HCT116 (cell line): ENCODE data around the gene CCNA2. TPM values are rescaled to one million over a fixed set of nuclear protein-coding genes. Genes with fewer than 3 reads are reported as not detected.

Experiments
- ATAC-seq: fragments of 200-7000 bp; cut with Tn5 transposase; 2 replicates; pipeline ENCODE4 v1.9.1; 2020; ENCODE audit warnings: mild to moderate bottlenecking, moderate library complexity
- BruUV-seq: library from RNA; stranded (reverse); fragments of 400-500 nt; replicated peaks from 2 replicates; lab custom pipeline; 2021; lab: Mats Ljungman, UMichigan
- CTCF ChIA-PET: fragments of 300-600 bp; sonication (Branson Sonifier 250); formaldehyde crosslinking; loops from one replicate; lab custom pipeline; 2021; ENCODE audit warnings: antibody characterized with exemption; lab: Charles Lee
- POLR2A ChIA-PET: fragments of 300-600, 350-600 bp; sonication (Branson Sonifier 250); formaldehyde crosslinking; loops from one replicate; lab custom pipeline; 2021; ENCODE audit warnings: antibody characterized with exemption; lab: Charles Lee
- RAD21 ChIA-PET, 2 experiments: fragments of 300-600 bp; sonication (Branson Sonifier 250); formaldehyde crosslinking; loops; one replicate each; lab custom pipeline; 2023; ENCODE audit warnings: low total read pairs in 2 of 2; ENCODE audit not compliant: uncharacterized antibody in 2 of 2, unreplicated experiment in 2 of 2, low non-redundant PET in 1 of 2; lab: Charles Lee
- DNase-seq: peaks from one replicate; pipeline ENCODE4 v3.0.0-alpha.2; 2010; ENCODE audit warnings: low read depth, low spot score
- H2AFZ ChIP-seq: fragments of 200-600 bp; shearing (Covaris generic), sonication (generic); 2 replicates; pipeline ENCODE4 v1.6.1; 2017; ENCODE audit warnings: low read depth, mixed run types, mixed read lengths, antibody characterized with exemption, low read length; ENCODE audit not compliant: poor library complexity, severe bottlenecking
- H3K27ac ChIP-seq: 2 replicates; pipeline ENCODE4 v1.5.1; 2012; ENCODE audit warnings: low read depth, low read length
- H3K27me3 ChIP-seq: fragments of 200-600 bp; sonication (generic); 2 replicates; pipeline ENCODE4 v1.6.1; 2016; ENCODE audit warnings: mixed run types, low read length, mixed read lengths; ENCODE audit not compliant: insufficient read depth
- H3K36me3 ChIP-seq, 2 experiments: fragments of 200-500 bp in 1 of 2; fragments of 200-600 bp in 1 of 2; sonication (Bioruptor generic) in 1 of 2; sonication (generic) in 1 of 2; 2 replicates each; pipeline versions ENCODE4 v1.5.1 to v1.6.1; 2014 to 2016; ENCODE audit warnings: low read length in 2 of 2, inconsistent platforms in 1 of 2, mixed read lengths in 1 of 2, mixed run types in 1 of 2; ENCODE audit not compliant: insufficient read depth in 2 of 2, control insufficient read depth in 1 of 2
- H3K4me1 ChIP-seq, 2 experiments: fragments of 200-600 bp in 1 of 2; sonication (generic) in 1 of 2; 2 replicates each; pipeline versions ENCODE4 v1.5.1 to v1.6.1; 2012 to 2017; ENCODE audit warnings: low read length in 2 of 2, inconsistent platforms in 1 of 2, mild to moderate bottlenecking in 1 of 2, mixed read lengths in 1 of 2, mixed run types in 1 of 2, moderate library complexity in 1 of 2; ENCODE audit not compliant: insufficient read depth in 2 of 2, control insufficient read depth in 1 of 2
- H3K4me2 ChIP-seq: fragments of 200-600 bp; sonication (generic); 2 replicates; pipeline ENCODE4 v1.6.1; 2017; ENCODE audit warnings: mixed run types, low read length, mixed read lengths
- H3K4me3 ChIP-seq, 2 experiments: fragments of 200-600 bp in 1 of 2; sonication (generic) in 1 of 2; replicated peaks in 1 of 2; 2 replicates each; pipeline ENCODE4 v1.5.1; 2011 to 2016; ENCODE audit warnings: low read length in 2 of 2, control low read depth in 1 of 2, low read depth in 1 of 2, mild to moderate bottlenecking in 1 of 2, mixed read lengths in 1 of 2, mixed run types in 1 of 2
- H3K79me2 ChIP-seq: fragments of 200-600 bp; sonication (generic); 2 replicates; pipeline ENCODE4 v1.6.1; 2017; ENCODE audit warnings: mild to moderate bottlenecking, mixed run types, low read length, moderate library complexity, mixed read lengths; ENCODE audit not compliant: insufficient read depth
- H3K9ac ChIP-seq: fragments of 200-600 bp; sonication (generic); 2 replicates; pipeline ENCODE4 v1.6.1; 2016; ENCODE audit warnings: low read length, mixed read lengths
- H3K9me2 ChIP-seq: fragments of 200-600 bp; sonication (generic), shearing (Covaris generic); 2 replicates; pipeline ENCODE4 v1.6.1; 2017; ENCODE audit warnings: mixed run types, mild to moderate bottlenecking, moderate library complexity; ENCODE audit not compliant: insufficient read depth
- H3K9me3 ChIP-seq, 2 experiments: fragments of 200-500 bp in 1 of 2; fragments of 200-600 bp in 1 of 2; sonication (Bioruptor generic) in 1 of 2; sonication (generic) in 1 of 2; 2 replicates each; pipeline ENCODE4 v1.6.1; 2014 to 2017; ENCODE audit warnings: low read length in 2 of 2, mixed read lengths in 2 of 2, inconsistent platforms in 1 of 2, low read depth in 1 of 2, mild to moderate bottlenecking in 1 of 2, mixed run types in 1 of 2, moderate library complexity in 1 of 2; ENCODE audit not compliant: control insufficient read depth in 1 of 2, insufficient read depth in 1 of 2
- H4K20me1 ChIP-seq: fragments of 200-600 bp; sonication (generic), shearing (Covaris generic); 2 replicates; pipeline ENCODE4 v1.6.1; 2017; ENCODE audit warnings: mixed run types, mild to moderate bottlenecking, moderate library complexity; ENCODE audit not compliant: insufficient read depth
- CBX3 ChIP-seq: IDR thresholded peaks from 2 replicates; pipeline ENCODE4 v1.6.1; 2012; ENCODE audit warnings: low read depth
- ELF1 ChIP-seq: IDR thresholded peaks from 2 replicates; pipeline ENCODE4 v1.6.1; 2012; ENCODE audit warnings: low read depth, borderline replicate concordance
- EZH2 ChIP-seq: fragments of 200-600 bp; sonication (generic); IDR thresholded peaks from 2 replicates; pipeline ENCODE4 v1.6.1; 2017; ENCODE audit warnings: antibody characterized with exemption, mixed run types
- EZH2phosphoT487 ChIP-seq: fragments of 200-600 bp; IDR thresholded peaks from 2 replicates; pipeline ENCODE4 v1.6.1; 2018; ENCODE audit warnings: antibody characterized with exemption, borderline replicate concordance
- FOSL1 ChIP-seq: IDR thresholded peaks from 2 replicates; pipeline ENCODE4 v1.6.1; 2012; ENCODE audit warnings: low read depth
- JUND ChIP-seq: IDR thresholded peaks from 2 replicates; pipeline ENCODE4 v1.6.1; 2012
- MAX ChIP-seq: IDR thresholded peaks from 2 replicates; pipeline ENCODE4 v1.6.1; 2012
- POLR2A ChIP-seq: IDR thresholded peaks from 2 replicates; pipeline ENCODE4 v1.7.0; 2011; ENCODE audit warnings: borderline replicate concordance; ENCODE audit not compliant: insufficient read depth, insufficient read length; ENCODE audit errors: extremely low read depth
- SIN3A ChIP-seq: IDR thresholded peaks from 2 replicates; pipeline ENCODE4 v1.6.1; 2012; ENCODE audit warnings: low read depth
- YY1 ChIP-seq: IDR thresholded peaks from 2 replicates; pipeline ENCODE4 v1.6.1; 2011; ENCODE audit warnings: low read length, low read depth, moderate library complexity, mild to moderate bottlenecking; ENCODE audit not compliant: insufficient replicate concordance; ENCODE audit errors: extremely low read depth
- ZFX ChIP-seq: fragments of 450-650 bp; IDR thresholded peaks from 2 replicates; pipeline ENCODE4 v1.6.1; 2017
- intact Hi-C: fragments of 100-400 bp; cut with micrococcal nuclease; formaldehyde crosslinking; loops from 2 replicates; pipeline ENCODE4 v1.10.0; 2022
- total RNA-seq: library from RNA; stranded (reverse); gene quantifications from one replicate; pipeline ENCODE4 v1.2.1, GENCODE V29; 2021; ENCODE audit not compliant: unreplicated experiment

Gene CCNA2
- total RNA-seq, 1 experiment from 2014 or later: 75.4 TPM

GRCh38 chr4:121767166-121767565, 56.5 kb downstream of the CCNA2 start:
- CTCF ChIA-PET: no interaction called here
- intact Hi-C loops: no loop called here
- H3K27me3 ChIP-seq: no peaks in the 10 kb centered on the region
- H3K4me3 ChIP-seq: no peak overlapping the region
- no peak for TF ChIP-seq SIN3A
- no peak for TF ChIP-seq ZFX
- no peak for TF ChIP-seq CBX3
- TF ChIP-seq FOSL1: no peak
- TF ChIP-seq POLR2A: no peak
- no peak for TF ChIP-seq YY1
- TF ChIP-seq JUND: no peak
- no peak for TF ChIP-seq ELF1
- no peak for TF ChIP-seq EZH2
- TF ChIP-seq EZH2phosphoT487: no peak
- TF ChIP-seq MAX: no peak
- no peak overlapping the region for H3K9ac ChIP-seq
- BruUV-seq: no TSS peak
- DNase-seq: no peak
- POLR2A ChIA-PET: no interaction called here
- H3K27ac ChIP-seq: no peak overlapping the region
- no peak overlapping the region for H2AFZ ChIP-seq
- no peaks in the 10 kb centered on the region for H3K79me2 ChIP-seq
- H3K9me3 ChIP-seq: no peaks in the 10 kb centered on the region
- H3K36me3 ChIP-seq: no peaks in the 10 kb centered on the region
- ATAC-seq: no peak
- H3K4me1 ChIP-seq: no peaks in the 10 kb centered on the region
- no peaks in the 10 kb centered on the region for H4K20me1 ChIP-seq
- no peak overlapping the region for H3K4me2 ChIP-seq
- no peaks in the 10 kb centered on the region for H3K9me2 ChIP-seq
- RAD21 ChIA-PET: no interaction called here

Other genes with a start within 250 kb of the CCNA2 start
- gene ANXA5, start 126.9 kb downstream of the CCNA2 start, total RNA-seq: 186 TPM
- not detected for gene SMIM43, start 58.7 kb downstream of the CCNA2 start, total RNA-seq
- gene EXOSC9, start 22.6 kb downstream of the CCNA2 start, total RNA-seq: 58.6 TPM
- gene BBS7, start 46.6 kb upstream of the CCNA2 start, total RNA-seq: 22.9 TPM
- gene TRPC3, start 128.2 kb upstream of the CCNA2 start, total RNA-seq: 0.25 TPM